ENCODE results near the gene ABCF3.

ABCF3 gene

DNA sequence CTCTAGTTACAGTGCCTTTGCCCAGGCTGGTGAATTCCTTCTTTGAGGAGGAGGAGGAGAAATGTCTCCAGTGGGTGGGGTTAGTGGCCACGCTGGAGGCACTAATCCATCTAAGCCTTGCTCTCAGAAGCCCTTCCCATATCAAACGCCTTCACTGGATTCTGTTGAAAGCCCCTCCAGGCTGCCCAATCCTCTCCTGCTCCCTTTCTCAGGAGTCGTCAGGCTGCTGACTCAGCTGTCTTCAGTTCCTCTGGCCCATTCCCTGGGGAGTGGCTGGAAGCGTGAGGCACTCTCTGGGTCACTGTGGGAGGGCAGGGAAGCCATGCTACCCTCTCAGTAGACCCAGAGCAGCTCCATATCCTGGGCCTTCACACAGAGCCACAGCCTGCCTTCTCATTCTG lies 8.7 kb upstream of the ABCF3 start:
- DNase-seq (ENCODE audit: low read depth in 2 of 2): peak; percentile 69 to 77
- H3K4me3 ChIP-seq (replicated peaks in 1 of 2; ENCODE audit: low read depth in 2 of 2, low read length in 2 of 2): peak overlapping the region; percentile 98 to 99
- no peak for TF ChIP-seq CTCF (IDR thresholded peaks at IDR 0.05; ENCODE audit: low read depth, low read length)

DNA sequence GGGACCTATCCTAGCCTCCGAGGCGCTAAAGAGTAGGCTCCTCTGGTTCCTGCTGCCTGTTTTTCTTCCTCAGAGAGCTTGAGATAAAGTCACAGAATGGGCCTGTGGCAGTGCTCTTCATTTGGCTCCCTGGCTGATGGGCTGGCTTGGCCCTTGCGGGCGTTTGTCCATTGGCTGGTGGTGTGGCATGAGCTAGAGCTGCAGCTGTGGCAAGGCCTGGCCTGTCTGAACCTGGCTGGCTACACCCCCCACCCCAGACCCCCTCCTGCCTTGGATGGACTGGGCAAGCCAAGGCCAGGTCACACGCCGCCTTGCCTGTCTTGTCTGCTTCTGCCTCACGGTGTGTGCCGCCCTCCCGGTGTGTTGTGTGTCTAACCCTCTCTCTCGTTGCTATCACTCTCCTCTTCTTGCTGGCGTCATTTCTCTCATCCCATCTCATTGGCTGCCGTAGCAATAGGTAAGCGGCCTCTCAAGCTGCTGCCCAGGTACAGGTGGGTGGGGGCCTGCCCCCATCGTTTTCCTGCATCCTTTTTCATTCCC lies 8.2 kb upstream of the ABCF3 start:
- DNase-seq (ENCODE audit: low read depth in 2 of 2): no peak
- peak overlapping the region; percentile 98 to 99 for H3K4me3 ChIP-seq (replicated peaks in 1 of 2; ENCODE audit: low read depth in 2 of 2, low read length in 2 of 2)
- TF ChIP-seq CTCF (IDR thresholded peaks at IDR 0.05; ENCODE audit: low read depth, low read length): no peak

GRCh38 chr3:184178521-184179138 lies 7.4 kb upstream of the ABCF3 start:
- no peak overlapping the region for H3K4me3 ChIP-seq (replicated peaks in 1 of 2; ENCODE audit: low read depth in 2 of 2, low read length in 2 of 2)
- TF ChIP-seq CTCF (IDR thresholded peaks at IDR 0.05; ENCODE audit: low read depth, low read length): no peak
- no peak for DNase-seq (ENCODE audit: low read depth in 2 of 2)

DNA sequence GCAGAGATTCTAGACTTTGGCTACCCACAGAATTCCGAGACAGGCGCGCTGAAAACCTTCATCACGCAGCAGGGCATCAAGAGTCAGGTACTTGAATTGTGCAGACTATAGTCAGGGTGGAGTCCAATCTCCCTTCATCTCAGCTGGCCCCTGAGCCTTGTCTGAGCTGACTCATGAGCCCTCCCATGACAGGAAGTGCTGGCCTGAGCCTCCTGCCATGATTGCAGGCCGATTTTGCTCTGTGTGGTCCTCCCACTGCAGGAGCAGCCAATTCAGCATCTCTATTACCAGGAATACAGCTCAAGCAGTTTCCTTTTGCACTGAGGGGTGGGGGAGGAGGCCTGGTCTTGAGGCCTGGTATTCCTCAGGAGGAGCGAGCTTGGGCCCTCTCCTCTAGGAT lies 5.8 kb upstream of the ABCF3 start:
- DNase-seq (ENCODE audit: low read depth in 2 of 2): peak; percentile 79 to 83
- no peak overlapping the region for H3K4me3 ChIP-seq (replicated peaks in 1 of 2; ENCODE audit: low read depth in 2 of 2, low read length in 2 of 2)
- no peak for TF ChIP-seq CTCF (IDR thresholded peaks at IDR 0.05; ENCODE audit: low read depth, low read length)

- no peak for DNase-seq (ENCODE audit: low read depth in 2 of 2)
- H3K4me3 ChIP-seq (replicated peaks in 1 of 2; ENCODE audit: low read depth in 2 of 2, low read length in 2 of 2): no peak overlapping the region
- no peak for TF ChIP-seq CTCF (IDR thresholded peaks at IDR 0.05; ENCODE audit: low read depth, low read length)
These were observed 4.4 kb upstream of the ABCF3 start for GRCh38 chr3:184181596-184181995.

DNA sequence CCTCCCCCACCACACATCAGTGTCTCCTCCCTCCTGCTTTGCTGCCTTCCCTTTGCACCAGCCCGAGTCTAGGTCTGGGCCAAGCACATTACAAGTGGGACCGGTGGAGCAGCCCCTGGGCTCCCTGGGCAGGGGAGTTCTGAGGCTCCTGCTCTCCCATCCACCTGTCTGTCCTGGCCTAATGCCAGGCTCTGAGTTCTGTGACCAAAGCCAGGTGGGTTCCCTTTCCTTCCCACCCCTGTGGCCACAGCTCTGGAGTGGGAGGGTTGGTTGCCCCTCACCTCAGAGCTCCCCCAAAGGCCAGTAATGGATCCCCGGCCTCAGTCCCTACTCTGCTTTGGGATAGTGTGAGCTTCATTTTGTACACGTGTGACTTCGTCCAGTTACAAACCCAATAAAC lies 2.3 kb upstream of the ABCF3 start:
- no peak for TF ChIP-seq CTCF (IDR thresholded peaks at IDR 0.05; ENCODE audit: low read depth, low read length)
- no peak for DNase-seq (ENCODE audit: low read depth in 2 of 2)
- H3K4me3 ChIP-seq (replicated peaks in 1 of 2; ENCODE audit: low read depth in 2 of 2, low read length in 2 of 2): no peak overlapping the region

All from cardiac fibroblast (primary cell).